Measurements from ENCODE around the gene COL26A1.

Gene COL26A1

GRCh38 chr7:101373812-101374614, 11.3 kb downstream of the COL26A1 start:
- no peak for DNase-seq (ENCODE audit: low read depth)

GRCh38 chr7:101374990-101375389, 12.3 kb downstream of the COL26A1 start:
- no peak for DNase-seq (ENCODE audit: low read depth)

- no peak for DNase-seq (ENCODE audit: low read depth)
Measured at GRCh38 chr7:101376601-101377000, 13.9 kb downstream of the COL26A1 start.

DNA sequence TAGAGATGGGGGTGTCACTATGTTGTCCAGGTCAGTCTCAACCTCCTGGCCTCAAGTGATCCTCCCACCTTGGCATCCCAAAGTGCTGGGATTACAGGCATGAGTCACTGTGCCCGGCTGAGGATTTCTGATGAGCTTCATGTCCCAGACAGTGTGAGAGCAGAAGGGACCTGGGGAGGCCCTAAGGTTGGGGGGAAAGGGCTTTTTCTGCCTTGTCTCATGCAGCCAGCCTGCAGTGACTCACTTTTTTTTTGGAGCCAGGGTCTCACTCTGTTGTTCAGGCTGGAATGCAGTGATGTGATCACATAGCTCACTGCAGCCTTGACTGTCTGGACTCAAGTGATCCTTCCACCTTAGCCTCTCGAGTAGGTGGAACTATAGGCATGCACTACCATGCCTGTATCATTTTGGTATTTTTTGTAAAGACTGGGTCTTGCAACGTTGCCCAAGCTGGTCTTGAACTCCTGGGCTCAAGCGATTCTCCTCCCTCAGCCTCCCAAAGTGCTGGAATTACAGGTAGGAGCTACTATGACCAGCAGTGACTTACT, 14.6 kb downstream of the COL26A1 start:
- no peak for DNase-seq (ENCODE audit: low read depth)

- DNase-seq (ENCODE audit: low read depth), result no peak
Measured at GRCh38 chr7:101378751-101379174, 16.1 kb downstream of the COL26A1 start.

DNA sequence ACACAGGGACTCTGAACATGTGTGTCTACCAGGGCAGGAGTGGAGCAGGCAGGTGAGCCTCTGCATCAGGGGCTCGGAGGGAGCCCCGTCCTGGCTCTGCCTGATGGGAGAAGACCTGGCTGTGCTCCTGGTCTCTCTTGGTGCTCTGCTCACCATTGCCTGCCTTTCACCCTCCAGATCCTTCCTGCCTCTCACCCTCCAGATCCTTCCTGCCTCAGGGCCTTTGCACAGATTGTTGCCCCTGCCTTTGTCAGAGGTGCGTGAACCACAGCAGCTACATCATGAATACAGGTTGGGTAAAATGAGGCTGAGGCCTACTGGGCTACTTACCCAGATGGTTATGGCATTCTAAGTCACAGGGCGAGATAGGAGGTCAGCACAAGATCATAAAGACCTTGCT, 16.6 kb downstream of the COL26A1 start:
- DNase-seq (ENCODE audit: low read depth), result no peak

DNA sequence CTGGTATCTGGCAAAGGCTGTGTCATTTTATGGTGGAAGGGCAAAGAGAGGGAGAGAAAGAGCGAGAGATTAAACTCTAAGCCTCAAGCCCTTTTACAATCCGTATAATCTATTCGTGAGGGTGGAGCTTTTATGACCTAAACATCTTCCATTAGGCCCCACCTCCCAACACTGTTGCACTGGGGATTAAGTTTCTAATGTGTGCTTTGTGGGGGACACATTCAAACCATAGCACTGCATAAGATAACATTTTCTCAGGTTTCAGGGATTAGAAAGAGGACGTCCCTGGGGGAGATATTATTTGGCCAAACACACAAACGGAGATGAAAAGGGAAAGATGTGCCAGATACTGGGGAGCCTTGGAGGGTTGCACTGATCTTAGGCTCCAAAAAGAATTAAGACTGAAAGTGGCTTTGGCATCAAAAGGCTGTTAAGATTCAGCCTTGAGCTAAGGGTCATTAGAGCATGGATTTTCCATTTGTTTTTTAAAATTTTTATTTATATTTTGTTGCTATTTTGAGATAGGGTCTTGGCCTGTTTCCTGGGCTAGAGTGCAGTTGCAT, 19.0 kb downstream of the COL26A1 start:
- no peak for DNase-seq (ENCODE audit: low read depth)

- DNase-seq (ENCODE audit: low read depth), result no peak
Measured at GRCh38 chr7:101382937-101383336, 20.3 kb downstream of the COL26A1 start.

GRCh38 chr7:101386177-101386557, 23.5 kb downstream of the COL26A1 start:
- DNase-seq (ENCODE audit: low read depth), result no peak

- no peak for DNase-seq (ENCODE audit: low read depth)
Measured at GRCh38 chr7:101386558-101387231, 24.0 kb downstream of the COL26A1 start.

DNA sequence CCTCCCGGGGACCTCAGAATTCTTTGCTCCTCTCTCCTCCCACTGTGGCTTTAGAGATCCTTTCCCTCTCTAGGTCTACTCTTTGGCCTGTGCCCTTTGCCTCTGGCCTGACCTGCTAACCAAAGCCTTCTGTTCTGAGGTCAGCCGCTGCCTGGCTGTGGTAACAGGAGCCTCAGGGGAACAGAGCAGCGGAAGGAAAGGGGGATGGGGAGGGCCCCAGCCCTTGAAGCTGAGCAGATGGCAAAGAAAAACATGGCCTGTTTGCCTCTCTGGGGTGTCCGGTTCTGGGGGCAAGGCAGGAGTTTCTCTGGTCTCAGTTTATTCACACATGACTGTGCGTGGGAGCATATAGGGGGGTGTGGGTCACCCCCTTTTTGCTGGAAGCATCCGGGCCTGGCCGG, 28.2 kb downstream of the COL26A1 start:
- no peak for DNase-seq (ENCODE audit: low read depth)

DNA sequence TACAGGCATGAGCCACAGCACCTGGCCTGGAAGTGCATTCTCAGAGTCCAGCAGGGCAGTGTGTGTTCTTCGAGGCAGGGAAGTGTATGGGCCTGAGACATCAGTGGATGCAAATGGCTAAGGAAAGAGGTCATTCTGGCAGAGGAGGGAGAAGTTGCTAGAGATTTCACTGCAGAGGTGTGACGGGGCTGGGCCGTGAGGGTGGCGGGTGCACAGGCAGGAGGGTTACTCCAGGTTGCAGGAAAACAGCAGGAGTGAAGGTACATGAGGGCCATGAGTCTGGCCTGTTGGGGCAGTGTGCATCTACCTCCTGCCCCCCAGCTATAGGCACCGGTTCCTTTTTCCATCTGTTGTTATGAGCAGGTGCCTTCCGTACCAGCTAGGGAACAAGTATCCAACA, 29.3 kb downstream of the COL26A1 start:
- DNase-seq (ENCODE audit: low read depth), result no peak

- DNase-seq (ENCODE audit: low read depth), result no peak
Measured at GRCh38 chr7:101393865-101394264, 31.2 kb downstream of the COL26A1 start.

DNA sequence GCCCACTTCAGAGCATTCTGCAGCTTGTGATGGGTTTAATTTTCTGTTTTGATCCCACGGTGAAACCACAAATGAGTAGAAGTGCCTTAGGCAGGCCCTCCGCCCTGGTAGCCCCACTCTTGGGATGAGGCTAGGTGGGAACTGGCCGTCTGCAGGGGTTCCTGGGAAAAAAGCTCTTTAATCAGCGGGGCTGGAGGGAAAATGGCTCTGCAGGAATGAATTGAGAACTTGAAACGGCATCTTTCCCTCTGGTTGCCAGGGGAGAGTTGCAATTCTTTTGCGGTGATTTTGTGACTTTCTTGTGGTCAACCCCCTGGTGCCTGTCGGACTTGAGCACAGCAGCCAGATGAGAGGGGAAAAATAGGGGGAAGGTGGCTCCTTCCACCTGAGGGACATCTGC, 32.7 kb downstream of the COL26A1 start:
- no peak for DNase-seq (ENCODE audit: low read depth)

GRCh38 chr7:101397243-101397642, 34.6 kb downstream of the COL26A1 start:
- DNase-seq (ENCODE audit: low read depth), result no peak

- DNase-seq (ENCODE audit: low read depth), result no peak
Measured at GRCh38 chr7:101397770-101398324, 35.2 kb downstream of the COL26A1 start.

DNA sequence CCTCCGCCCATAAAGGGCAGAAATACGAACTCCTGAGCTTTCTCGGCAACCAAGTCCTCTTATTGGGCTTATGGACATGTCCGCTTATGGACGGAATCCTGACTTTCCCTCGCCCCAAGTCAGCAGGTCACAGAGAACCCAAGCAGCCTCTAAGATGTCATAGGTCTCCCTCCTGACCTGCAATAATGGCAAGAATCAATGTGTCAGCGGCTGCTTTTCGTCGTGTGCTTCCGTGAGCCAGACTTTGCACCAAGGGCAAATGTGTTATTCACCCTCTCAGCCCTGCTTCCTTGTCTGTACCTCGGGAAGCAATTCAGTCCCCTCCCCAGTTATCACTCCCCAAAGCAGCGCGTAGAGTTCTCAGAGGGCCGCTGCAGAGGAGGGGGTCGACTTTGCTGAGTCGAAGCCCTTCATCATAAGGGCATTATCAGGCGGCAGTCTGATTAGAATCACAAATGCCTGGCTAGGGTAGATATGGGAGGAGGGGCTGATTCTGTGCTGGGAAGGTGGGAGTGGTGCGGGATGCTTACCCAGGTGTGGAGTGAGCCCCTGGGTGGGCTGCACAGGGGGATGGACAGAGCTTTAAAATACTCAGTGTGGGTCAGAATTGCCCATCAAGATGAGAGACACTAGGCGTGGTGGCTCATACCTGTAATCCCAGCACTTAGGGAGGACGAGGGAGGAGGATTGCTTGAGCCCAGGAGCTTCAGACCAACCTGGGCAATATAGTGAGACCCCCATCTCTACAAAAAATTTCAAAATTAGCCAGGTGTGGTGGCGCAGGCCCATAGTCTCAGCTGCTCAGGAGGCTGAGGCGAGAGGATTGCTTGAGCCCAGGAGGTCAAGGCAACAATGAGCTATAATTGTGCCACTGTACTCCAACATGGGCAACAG, 36.0 kb downstream of the COL26A1 start:
- DNase-seq (ENCODE audit: low read depth), result no peak

DNA sequence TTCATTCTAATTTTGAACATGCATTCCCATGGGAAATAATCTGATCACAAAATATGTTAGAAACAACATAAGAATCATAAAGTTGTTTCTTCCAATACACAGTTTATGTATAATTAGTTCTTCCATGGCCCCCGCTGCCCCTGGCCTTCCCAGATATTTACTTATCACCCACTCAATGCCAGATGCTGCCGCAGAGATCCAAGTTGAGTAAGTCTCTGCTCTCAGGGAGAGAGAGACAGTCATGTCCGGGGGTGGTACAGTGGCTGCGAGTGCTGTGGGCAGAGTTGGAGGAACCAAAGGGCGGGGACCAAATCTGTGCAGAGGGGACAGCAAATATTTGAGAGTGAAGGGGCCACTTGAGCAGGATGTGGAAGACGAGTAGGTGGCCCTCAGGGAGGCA, 37.1 kb downstream of the COL26A1 start:
- DNase-seq (ENCODE audit: low read depth), result no peak

GRCh38 chr7:101400751-101401150, 38.1 kb downstream of the COL26A1 start:
- DNase-seq (ENCODE audit: low read depth), result no peak

GRCh38 chr7:101401390-101402080, 38.9 kb downstream of the COL26A1 start:
- DNase-seq (ENCODE audit: low read depth), result no peak
